Astrocyte of the hippocampus (primary cell): ENCODE data around the gene PGAP2.
"Not testable (repeated sequence)": the region's sequence is repeated elsewhere in the genome, so short reads cannot be mapped to it uniquely, and the experiment has no call there.

Experiments used
- DNase-seq: peaks from one replicate; pipeline ENCODE4 v3.0.0; 2011; ENCODE audit warnings: low read depth, low spot score

The PGAP2 gene

GRCh38 chr11:3807909-3808860 lies at the start of gene PGAP2:
PGAP2 (plus strand) TSS chr11:3808560; CDS start chr11:3811260, 2,700 bp downstream.
- peak; percentile 70 for DNase-seq

DNA sequence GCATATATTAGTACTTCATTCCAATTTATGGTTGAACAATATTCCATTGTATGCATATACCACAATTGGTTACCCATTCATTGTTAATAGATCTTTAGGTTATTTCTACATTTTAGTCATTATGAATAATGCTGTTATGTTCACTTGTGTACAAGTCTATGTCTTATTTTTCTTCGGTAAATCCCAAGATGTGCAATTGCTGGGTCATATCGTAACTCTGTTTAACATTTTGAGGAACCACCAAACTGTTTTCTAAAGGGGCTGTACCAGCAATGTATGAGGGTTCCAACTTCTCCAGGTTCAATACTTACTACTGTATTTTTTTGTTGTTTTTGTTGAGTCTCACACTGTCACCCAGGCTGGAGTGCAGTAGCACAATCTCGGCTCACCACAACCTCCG lies 44.1 kb upstream of the PGAP2 start:
- no peak for DNase-seq

DNA sequence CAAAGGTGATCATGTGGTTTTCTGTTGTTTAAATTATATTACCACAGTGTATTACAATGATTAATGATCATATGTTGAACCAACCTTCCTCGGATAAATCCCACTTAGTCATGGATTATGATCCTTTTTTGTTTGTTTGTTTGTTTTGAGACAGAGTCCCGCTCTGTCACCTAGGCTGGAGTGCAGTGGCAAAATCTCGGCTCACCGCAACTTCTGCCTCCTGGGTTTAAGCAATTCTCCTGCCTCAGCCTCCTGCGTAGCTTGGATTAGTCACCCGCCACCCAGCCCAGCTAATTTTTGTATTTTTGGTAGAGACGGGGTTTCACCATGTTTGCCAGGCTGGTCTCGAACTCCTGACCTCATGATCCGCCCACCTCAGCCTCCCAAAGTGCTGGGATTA lies 41.5 kb upstream of the PGAP2 start:
- not testable (repeated sequence) for DNase-seq

GRCh38 chr11:3767536-3767935 lies 40.8 kb upstream of the PGAP2 start:
- DNase-seq, result no peak

DNA sequence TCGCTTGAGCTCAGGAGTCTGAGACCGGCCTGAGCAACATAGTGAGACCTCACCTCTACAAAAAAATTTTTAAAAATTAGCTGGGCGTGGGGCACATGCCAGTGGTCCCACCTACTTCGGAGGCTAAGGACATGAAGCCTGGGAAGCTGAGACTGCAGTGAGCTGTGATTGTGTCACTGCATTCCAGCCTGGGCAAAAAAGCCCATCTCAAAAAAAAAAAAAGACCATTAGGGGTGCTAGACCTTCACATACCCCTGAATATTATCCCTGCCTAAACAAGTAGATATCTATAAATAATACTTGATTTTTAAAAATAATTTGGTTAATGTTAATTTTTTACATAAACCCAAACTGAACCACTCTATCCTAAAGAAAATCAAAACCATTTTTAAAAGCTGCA lies 35.2 kb upstream of the PGAP2 start:
- DNase-seq, result no peak

DNA sequence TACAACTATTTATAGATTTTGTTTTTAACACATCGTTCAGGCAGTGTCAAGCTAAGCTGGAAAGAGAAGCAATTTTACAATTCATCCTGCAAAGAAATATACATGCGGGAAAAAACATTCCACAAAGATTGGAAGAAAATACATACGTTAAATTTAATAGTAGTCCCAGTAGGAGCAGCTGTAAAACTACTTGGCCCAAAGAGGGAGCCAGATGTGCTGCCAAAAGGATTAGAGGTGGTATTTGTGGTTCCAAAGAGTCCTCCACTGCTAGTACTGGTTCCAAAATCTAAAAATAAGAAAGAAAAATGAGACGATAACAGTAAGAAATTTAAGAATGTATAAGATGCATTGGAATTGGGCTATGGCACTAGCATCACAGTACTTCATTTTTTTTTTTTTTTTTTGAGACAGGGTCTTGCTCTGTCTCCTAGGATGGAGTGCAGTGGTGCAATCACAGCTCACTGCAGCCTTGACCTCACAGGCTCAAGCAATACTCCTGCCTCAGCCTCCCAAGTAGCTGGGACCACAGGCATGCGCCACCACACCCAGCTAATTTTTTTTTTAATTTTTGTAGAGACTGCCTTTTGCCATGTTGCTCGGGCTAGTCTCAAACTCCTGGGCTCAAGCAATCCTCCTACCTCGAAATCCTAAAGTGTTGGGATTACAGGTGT lies 32.5 kb upstream of the PGAP2 start:
- no peak for DNase-seq

- no peak for DNase-seq
Measured at GRCh38 chr11:3781423-3781822, 26.9 kb upstream of the PGAP2 start.

GRCh38 chr11:3782963-3783362 lies 25.4 kb upstream of the PGAP2 start:
- no peak for DNase-seq

DNA sequence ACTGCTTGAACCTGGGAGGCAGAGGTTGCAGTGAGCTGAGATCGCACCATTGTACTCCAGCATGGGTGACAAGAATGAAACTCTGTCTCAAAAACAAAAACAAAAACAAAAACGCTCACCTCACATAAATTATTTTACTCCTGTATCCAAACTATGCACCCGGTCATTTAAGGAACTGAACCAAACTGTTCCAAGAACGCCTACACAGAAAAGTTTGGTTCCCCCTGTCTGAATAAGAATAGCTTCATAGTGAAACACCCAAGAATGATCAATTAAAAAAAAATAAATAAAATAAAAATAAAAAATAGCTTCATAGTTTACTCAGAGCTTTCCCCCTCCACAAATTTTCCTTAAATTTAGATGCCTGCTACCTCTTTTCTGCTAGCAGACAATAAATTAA lies 24.7 kb upstream of the PGAP2 start:
- no peak for DNase-seq

- peak; percentile 55 for DNase-seq
Measured at GRCh38 chr11:3786781-3787428, 21.5 kb upstream of the PGAP2 start.

GRCh38 chr11:3794387-3794786 lies 14.0 kb upstream of the PGAP2 start:
- DNase-seq, result not testable (repeated sequence)

- DNase-seq, result no peak
Measured at GRCh38 chr11:3795131-3796001, 13.0 kb upstream of the PGAP2 start.

DNA sequence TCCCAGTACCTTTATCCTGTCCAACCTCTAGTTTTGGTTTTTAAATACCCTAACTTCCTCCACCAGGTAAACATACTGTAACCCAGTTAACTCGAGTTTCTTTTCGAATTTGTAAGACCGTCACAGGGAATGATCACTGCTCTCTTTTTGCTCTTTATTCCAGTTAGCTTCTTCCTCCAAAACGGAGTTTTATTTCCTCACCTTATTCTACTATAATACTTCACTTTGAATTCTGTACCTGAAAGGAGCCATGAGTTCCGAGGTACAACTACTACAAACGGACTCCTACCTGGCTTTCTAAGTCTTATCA lies 12.4 kb upstream of the PGAP2 start:
- no peak for DNase-seq

- DNase-seq, result peak; percentile 16
Measured at GRCh38 chr11:3796346-3796745, 12.0 kb upstream of the PGAP2 start.

DNA sequence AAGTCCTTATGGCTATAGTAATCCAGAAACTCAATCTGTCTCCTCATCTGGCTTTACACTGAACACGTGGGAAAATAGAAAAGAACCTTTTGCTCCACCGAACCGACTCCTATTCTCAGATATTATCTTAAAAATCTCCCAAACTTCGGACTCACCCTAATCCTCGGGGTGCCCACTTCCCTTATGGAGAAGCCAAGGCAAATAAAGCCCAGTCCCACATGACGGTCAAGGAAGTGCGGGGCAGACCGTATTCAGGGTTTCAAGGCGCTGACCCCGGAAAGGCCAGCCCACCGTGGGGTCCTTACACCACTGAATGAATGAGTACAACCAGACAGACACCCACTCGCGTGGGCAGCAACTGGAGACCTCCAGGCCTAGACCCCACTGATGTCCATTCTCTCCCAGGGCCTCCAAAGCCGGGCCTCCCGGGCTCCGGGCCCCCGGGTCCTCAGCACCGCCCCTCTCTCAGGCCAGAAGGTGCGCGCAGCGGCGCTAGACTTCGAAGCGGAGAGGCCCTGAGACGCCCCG lies 11.5 kb upstream of the PGAP2 start:
- DNase-seq, result no peak

GRCh38 chr11:3797329-3798090 lies 10.8 kb upstream of the PGAP2 start, which contains the start of gene NUP98:
NUP98 (minus strand) TSS chr11:3797554; CDS start chr11:3782117, 15,437 bp downstream.
- peak; percentile 100 for DNase-seq

DNA sequence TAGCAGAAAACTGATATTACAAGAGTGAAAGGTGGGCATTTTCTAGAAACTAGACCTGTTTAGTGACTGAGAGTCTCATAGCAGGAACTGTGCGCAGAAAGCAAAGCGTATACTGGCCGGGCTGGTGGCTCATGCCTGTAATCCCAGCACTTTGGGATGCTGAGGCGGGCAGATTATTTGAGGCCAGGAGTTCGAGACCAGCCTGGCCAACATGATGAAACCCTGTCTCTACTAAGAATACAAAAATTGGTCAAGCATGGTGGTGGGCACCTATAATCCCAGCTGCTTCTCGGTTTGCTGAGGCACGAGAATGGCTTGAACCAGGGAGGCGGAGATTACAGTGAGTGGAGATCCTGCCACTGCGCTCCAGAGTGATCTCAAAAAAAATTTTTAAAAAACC lies 9.2 kb upstream of the PGAP2 start:
- DNase-seq, result no peak

- DNase-seq, result no peak
Measured at GRCh38 chr11:3799873-3800272, 8.5 kb upstream of the PGAP2 start.

DNA sequence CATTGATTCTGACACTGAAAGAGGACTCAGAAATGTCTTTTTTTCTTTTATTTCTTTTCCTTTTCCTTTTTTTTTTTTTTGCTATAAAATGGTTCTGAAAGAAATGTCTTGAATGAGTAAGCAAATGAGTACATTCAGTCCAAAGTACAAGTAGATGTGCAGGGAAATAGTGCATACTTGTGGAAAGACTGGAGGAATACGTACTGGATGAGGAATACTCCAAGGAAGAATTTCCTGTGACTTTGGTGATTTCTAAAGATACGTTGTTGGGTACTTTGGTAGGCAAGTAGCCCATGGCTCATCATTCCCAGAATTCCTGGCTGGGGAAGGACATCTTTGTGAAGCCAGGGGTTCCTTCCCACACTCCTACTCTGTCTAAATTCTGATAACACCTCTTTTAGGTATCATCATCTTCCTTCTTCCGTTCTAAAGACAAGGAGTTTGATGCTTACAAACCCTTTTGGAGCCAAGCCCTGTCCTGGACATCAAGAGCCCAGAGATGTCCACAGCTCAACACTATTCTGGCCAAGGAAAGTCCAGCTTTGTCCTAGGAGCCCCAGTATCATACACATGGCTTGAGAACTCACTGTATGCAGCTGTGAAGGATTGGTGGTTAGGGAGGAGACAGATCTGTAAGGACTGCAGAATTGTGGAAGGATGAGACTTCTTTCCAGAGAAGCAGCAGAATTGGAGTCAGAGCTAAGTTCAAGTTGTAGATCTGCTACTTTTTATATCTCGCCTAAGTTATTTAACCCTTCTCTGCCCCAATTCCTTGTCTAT lies 6.2 kb upstream of the PGAP2 start:
- DNase-seq, result no peak
